Measurements from ENCODE around the gene TASOR2.

GRCh38 chr10:5656737-5657579, 27.7 kb upstream of the TASOR2 start:
- no peak for TF ChIP-seq CTCF (IDR thresholded peaks at IDR 0.05 in 2 of 3, conservative IDR thresholded peaks at IDR 0.05 in 1 of 3; ENCODE audit: borderline replicate concordance in 1 of 3, insufficient read depth in 1 of 3, low read depth in 2 of 3, low read length in 2 of 3)
- no peak for TF ChIP-seq POLR2A (IDR thresholded peaks at IDR 0.05; ENCODE audit: borderline replicate concordance, extremely low read depth, insufficient read depth, insufficient read length)
- no peak for TF ChIP-seq CBX3 (IDR thresholded peaks at IDR 0.05; ENCODE audit: low read depth)

Measured in HCT116 (cell line).